Caki2 (cell line): ENCODE data around the gene RITA1. TPM values are rescaled to one million over a fixed set of nuclear protein-coding genes. Genes with fewer than 3 reads are reported as not detected.

ENCODE experiments used
- DNase-seq: peaks from one replicate; pipeline ENCODE4 v3.0.0-alpha.2; 2015; ENCODE audit warnings: low read depth
- in situ Hi-C: cut with HindIII; loops from 2 replicates; pipeline ENCODE4 v1.10.0; 2016; ENCODE audit warnings: low sequenced_read_pairs, low pct_unique_long_range_greater_than_20kb, mixed read lengths
- total RNA-seq: library from RNA; depleted of rRNA; stranded (reverse); fragments of >200 nt; shearing (Covaris generic); gene quantifications from 2 replicates; pipeline ENCODE4 v1.2.3, GENCODE V29; 2014; ENCODE audit warnings: low replicate concordance

RITA1 gene
- total RNA-seq, 1 experiment from 2014 or later = 37.1 TPM

- DNase-seq = no peak
- in situ Hi-C loops = no loop called here
Measured at GRCh38 chr12:113170926-113171325, 14.6 kb upstream of the RITA1 start.

- in situ Hi-C loops = no loop called here
Measured at GRCh38 chr12:113171543-113171942, 14.0 kb upstream of the RITA1 start.

GRCh38 chr12:113172185-113172584, 13.3 kb upstream of the RITA1 start:
- in situ Hi-C loops = no loop called here
- no peak for DNase-seq

More at GRCh38 chr12:113171543-113171942, 14.0 kb upstream of the RITA1 start:
- no peak for DNase-seq

- in situ Hi-C loops = no loop called here
Measured at GRCh38 chr12:113173081-113173698, 12.3 kb upstream of the RITA1 start.

GRCh38 chr12:113174461-113175384, 10.8 kb upstream of the RITA1 start:
- in situ Hi-C loops = no loop called here
- peak; percentile 42 for DNase-seq

More at GRCh38 chr12:113173081-113173698, 12.3 kb upstream of the RITA1 start:
- DNase-seq = no peak

GRCh38 chr12:113179023-113179422, 6.5 kb upstream of the RITA1 start:
- in situ Hi-C loops = no loop called here
- DNase-seq = no peak

- DNase-seq = no peak
Measured at GRCh38 chr12:113180333-113180732, 5.2 kb upstream of the RITA1 start.

GRCh38 chr12:113181975-113182374, 3.5 kb upstream of the RITA1 start:
- DNase-seq = no peak
- in situ Hi-C loops = no loop called here

More at GRCh38 chr12:113180333-113180732, 5.2 kb upstream of the RITA1 start:
- in situ Hi-C loops = no loop called here

GRCh38 chr12:113183030-113183589, 2.4 kb upstream of the RITA1 start:
- no peak for DNase-seq
- in situ Hi-C loops = no loop called here

GRCh38 chr12:113184098-113184899, 1.2 kb upstream of the RITA1 start:
- DNase-seq = no peak
- in situ Hi-C loops = no loop called here

GRCh38 chr12:113184900-113185179, 681 bp upstream of the RITA1 start:
- DNase-seq = peak; percentile 87
- in situ Hi-C loops = no loop called here

- in situ Hi-C loops = no loop called here
- no peak for DNase-seq
Measured at GRCh38 chr12:113186033-113186365, 478 bp downstream of the RITA1 start.

GRCh38 chr12:113186666-113187325, 1.3 kb downstream of the RITA1 start:
- no peak for DNase-seq
- in situ Hi-C loops = no loop called here

GRCh38 chr12:113189361-113189760, 3.8 kb downstream of the RITA1 start:
- no peak for DNase-seq
- in situ Hi-C loops = no loop called here

GRCh38 chr12:113190761-113191160, 5.2 kb downstream of the RITA1 start:
- peak; percentile 80 for DNase-seq

GRCh38 chr12:113191227-113191626, 5.7 kb downstream of the RITA1 start:
- in situ Hi-C loops = no loop called here

More at GRCh38 chr12:113190761-113191160, 5.2 kb downstream of the RITA1 start:
- in situ Hi-C loops = no loop called here

GRCh38 chr12:113194971-113195391, 9.5 kb downstream of the RITA1 start:
- in situ Hi-C loops = no loop called here
- DNase-seq = no peak

More at GRCh38 chr12:113191227-113191626, 5.7 kb downstream of the RITA1 start:
- DNase-seq = no peak

GRCh38 chr12:113195598-113195997, 10.1 kb downstream of the RITA1 start:
- in situ Hi-C loops = no loop called here
- no peak for DNase-seq
